BJ (cell line): ENCODE data around the gene IGLL5. TPM values are rescaled to one million over a fixed set of nuclear protein-coding genes. Genes with fewer than 3 reads are reported as not detected.

ENCODE experiments used
- CTCF ChIA-PET: fragments of 350-600 bp; formaldehyde crosslinking; extraction: SDS; loops from one replicate; lab custom pipeline; 2021; ENCODE audit warnings: antibody characterized with exemption, inconsistent platforms; lab: Yijun Ruan, JAX
- POLR2A ChIA-PET: fragments of 300-600 bp; sonication (Branson Sonifier 250); formaldehyde crosslinking; extraction: SDS; loops from one replicate; lab custom pipeline; 2021; ENCODE audit warnings: antibody characterized with exemption; lab: Charles Lee
- DNase-seq: peaks from one replicate; pipeline ENCODE4 v3.0.0-alpha.2; 2011; ENCODE audit warnings: low read depth
- H3K27me3 ChIP-seq: 2 replicates; pipeline ENCODE4 v1.6.0; 2011; ENCODE audit warnings: low read length; ENCODE audit not compliant: control insufficient read depth, insufficient read depth
- H3K36me3 ChIP-seq: 2 replicates; pipeline ENCODE4 v1.5.1; 2011; ENCODE audit warnings: low read length; ENCODE audit not compliant: control insufficient read depth, insufficient read depth
- H3K4me3 ChIP-seq: 2 replicates; pipeline ENCODE4 v1.5.1; 2011; ENCODE audit warnings: low read depth, mild to moderate bottlenecking, control low read depth, low read length
- polyA plus RNA-seq: library from polyadenylated mRNA; depleted of rRNA; stranded (reverse); fragments of >200 nt; gene quantifications from 2 replicates; pipeline ENCODE4 v1.2.3, GENCODE V29; 2011; rRNA removed
- small RNA-seq: library from RNA; depleted of rRNA; stranded (forward); fragments of <200 nt; gene quantifications from one replicate; pipeline ENCODE3, GENCODE V24; 2012; ENCODE audit warnings: low replicate concordance, low read depth; ENCODE audit not compliant: insufficient read length
- TF ChIP-seq, protein P1 (sequence below): IDR thresholded peaks from 2 replicates; pipeline ENCODE4 v1.5.1; 2011; ENCODE audit warnings: low read depth, mild to moderate bottlenecking, control low read depth, inconsistent platforms, low read length, moderate library complexity; ENCODE audit not compliant: insufficient read depth

The IGLL5 gene
- polyA plus RNA-seq, 1 experiment: not detected

DNA sequence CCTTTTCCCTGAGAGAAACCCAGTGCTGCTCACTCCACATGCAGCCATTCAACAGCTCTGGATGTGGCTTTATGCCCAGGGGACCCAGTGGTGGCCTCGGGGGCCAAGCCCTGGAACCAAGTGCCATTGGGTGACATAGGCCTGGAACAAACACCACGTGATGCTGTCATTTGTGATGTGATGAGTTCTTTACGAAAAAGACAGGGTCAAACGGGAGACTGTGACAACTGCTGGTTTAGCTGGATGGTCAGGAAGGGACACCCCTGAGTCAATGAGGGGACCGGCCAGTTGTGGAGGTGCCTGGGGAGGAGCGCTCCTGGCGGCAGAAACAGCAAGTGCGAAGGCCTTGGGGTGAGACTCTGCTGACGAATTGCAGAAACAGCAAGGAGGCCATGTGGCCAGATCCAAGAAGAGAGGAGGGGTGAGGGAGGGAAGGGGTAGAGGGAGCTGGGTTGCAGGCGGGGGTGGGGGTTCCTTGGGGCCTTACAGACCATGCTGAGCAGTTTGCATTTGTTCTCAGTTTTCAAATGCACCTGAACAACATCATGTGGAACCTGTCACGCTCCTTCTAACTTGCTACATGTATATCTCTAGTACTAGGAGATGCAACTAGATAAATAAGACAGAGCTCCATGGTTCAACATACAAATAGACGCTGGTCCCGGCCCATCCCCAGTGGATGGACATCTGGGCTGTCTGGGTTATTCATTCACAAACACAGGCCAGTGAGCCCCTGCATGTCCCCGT is 56.1 kb downstream of the IGLL5 start:
- POLR2A ChIA-PET: no interaction called here
- CTCF ChIA-PET: interaction anchor here (0.6 to 5.1 kb wide), 8 partner anchors 10 to 760 kb away, joined by 3 to 51 read pairs (median 4); no protein-coding TSS in a partner anchor
- no peak for DNase-seq
- TF ChIP-seq, protein P1, sequence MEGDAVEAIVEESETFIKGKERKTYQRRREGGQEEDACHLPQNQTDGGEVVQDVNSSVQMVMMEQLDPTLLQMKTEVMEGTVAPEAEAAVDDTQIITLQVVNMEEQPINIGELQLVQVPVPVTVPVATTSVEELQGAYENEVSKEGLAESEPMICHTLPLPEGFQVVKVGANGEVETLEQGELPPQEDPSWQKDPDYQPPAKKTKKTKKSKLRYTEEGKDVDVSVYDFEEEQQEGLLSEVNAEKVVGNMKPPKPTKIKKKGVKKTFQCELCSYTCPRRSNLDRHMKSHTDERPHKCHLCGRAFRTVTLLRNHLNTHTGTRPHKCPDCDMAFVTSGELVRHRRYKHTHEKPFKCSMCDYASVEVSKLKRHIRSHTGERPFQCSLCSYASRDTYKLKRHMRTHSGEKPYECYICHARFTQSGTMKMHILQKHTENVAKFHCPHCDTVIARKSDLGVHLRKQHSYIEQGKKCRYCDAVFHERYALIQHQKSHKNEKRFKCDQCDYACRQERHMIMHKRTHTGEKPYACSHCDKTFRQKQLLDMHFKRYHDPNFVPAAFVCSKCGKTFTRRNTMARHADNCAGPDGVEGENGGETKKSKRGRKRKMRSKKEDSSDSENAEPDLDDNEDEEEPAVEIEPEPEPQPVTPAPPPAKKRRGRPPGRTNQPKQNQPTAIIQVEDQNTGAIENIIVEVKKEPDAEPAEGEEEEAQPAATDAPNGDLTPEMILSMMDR: no peak
- Histone ChIP-seq H3K36me3 (no peaks in the 10 kb centered on the region), H3K4me3 (no peak overlapping the region), H3K27me3 (no peaks in the 10 kb centered on the region)

DNA sequence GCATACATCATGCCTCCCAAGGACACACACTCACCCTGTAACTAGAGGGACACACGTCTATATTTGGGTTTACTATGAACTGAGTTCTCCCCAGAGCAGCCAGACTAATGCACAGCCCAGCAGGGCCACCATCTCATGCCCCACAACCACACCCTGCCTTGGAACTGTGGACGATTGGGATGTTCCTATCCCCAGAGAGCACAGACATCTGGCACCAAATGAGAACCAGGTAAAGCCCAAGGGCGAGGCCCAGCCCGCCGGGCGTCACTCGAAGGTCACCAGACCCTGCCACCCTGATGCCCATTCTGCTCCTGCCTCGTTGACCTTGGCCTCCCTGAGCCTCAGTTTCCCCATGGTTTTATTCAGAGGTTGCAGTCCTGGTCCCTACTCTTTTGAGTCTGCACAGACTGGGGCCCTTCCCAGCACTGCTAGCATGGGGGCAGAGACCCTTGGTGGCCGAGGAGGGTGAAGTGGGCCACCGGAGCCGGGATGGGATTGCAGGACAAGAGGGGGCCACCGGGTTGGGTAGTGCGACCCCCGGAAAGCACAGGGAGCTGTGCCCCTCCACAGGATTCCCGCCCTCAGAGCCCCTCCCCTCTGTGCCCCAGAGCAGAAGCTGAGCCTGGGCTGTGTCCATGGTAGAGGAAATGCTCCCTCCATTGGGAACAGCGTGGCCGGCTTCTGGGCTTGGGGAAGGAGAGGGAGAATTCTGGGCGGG is 56.8 kb downstream of the IGLL5 start:
- Histone ChIP-seq H3K4me3 (no peak overlapping the region), H3K36me3 (no peaks in the 10 kb centered on the region), H3K27me3 (no peaks in the 10 kb centered on the region)
- DNase-seq: no peak
- POLR2A ChIA-PET: no interaction called here
- CTCF ChIA-PET: interaction anchor here (0.8 to 5.1 kb wide), 5 partner anchors 11 to 761 kb away, joined by 3 to 51 read pairs (median 5); no protein-coding TSS in a partner anchor
- TF ChIP-seq, protein P1: no peak

DNA sequence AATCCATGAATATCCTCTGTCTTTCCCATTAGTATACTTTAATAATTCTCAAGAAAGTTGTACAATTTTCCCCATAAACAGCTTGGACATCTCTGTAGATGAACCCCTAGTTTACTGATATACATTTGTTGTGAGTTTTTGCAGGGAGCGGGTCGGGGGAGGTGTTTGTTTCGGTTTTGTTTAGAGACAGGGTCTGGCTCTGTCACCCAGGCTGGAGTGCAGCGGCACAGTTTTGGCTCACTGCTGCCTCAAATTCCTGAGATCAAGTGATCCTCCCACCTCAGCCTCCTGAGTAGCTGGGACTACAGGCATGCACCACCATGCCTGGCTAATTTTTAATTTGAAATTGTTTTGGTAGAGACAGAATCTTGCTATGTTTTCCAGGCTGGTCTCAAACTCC is 57.6 kb downstream of the IGLL5 start:
- ChIA-PET POLR2A (no interaction called here), CTCF (interaction anchor here (1.0 to 5.1 kb wide), 2 partner anchors 12 to 97 kb away, joined by 3 to 51 read pairs; no protein-coding TSS in a partner anchor)
- TF ChIP-seq, protein P1: no peak
- DNase-seq: no peak
- Histone ChIP-seq H3K4me3 (no peak overlapping the region), H3K27me3 (no peaks in the 10 kb centered on the region), H3K36me3 (no peaks in the 10 kb centered on the region)

Small RNAs within 50 kb of the gene (small RNA-seq; reads per million reads assigned to genes)
- gene IGLC4 (not detected), gene IGLC5 (not detected), gene IGLJ1 (not detected), gene IGLJ2 (not detected), gene IGLJ3 (not detected), gene IGLJ4 (not detected), gene IGLJ5 (not detected), gene IGLJ6 (not detected), gene IGLJ7 (not detected), gene IGLV2-5 (not detected), gene IGLV3-2 (not detected), gene IGLV3-4 (not detected), gene IGLV3-6 (not detected), gene IGLV3-7 (not detected), gene MIR5571 (not detected)

Other genes starting within 250 kb of the IGLL5 start
- not detected in 2 replicates for gene GGTLC2, start 243.2 kb upstream of the IGLL5 start, polyA plus RNA-seq
- 9.1 and 12.6 TPM in 2 replicates for gene GNAZ, start 182.7 kb downstream of the IGLL5 start, polyA plus RNA-seq